ENCODE measurements around the gene PANK3.

The PANK3 gene

DNA sequence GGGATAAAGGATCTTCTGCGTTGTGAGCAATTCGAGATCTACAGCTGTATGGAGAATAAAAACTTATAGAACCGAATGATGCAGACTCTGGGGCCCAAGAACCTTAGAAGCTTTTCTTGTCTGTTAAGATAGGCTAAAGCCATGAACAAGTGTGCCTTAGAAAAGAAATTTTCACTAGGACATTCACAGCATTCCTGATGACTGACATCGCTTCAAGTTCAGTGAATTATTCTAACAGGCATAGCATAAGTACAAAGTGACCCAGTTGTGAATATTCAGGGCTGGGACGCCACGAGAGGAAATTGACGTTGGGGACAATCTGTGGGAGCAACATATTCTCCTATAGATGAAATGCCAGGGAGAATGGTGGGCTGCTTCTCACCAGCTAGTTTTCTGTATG lies 32.0 kb upstream of the PANK3 start:
- H3K9me3 ChIP-seq (ENCODE audit: insufficient read depth, low read length): no peaks in the 10 kb centered on the region
- H3K27me3 ChIP-seq (ENCODE audit: low read depth, low read length): peaks cover 5% of the 10 kb centered on the region; the same call in 1 of the 2 replicates
- peaks cover 4% of the 10 kb centered on the region; the same call in 1 of the 2 replicates for H3K4me1 ChIP-seq (ENCODE audit: low read length)
- no peak overlapping the region for H2AFZ ChIP-seq (ENCODE audit: low read depth, low read length)
- H3K4me2 ChIP-seq (ENCODE audit: low read length): no peak overlapping the region
- H3K36me3 ChIP-seq (replicated peaks; ENCODE audit: low read depth, low read length): no peaks in the 10 kb centered on the region
- H4K20me1 ChIP-seq (ENCODE audit: insufficient read depth, low read length): no peaks in the 10 kb centered on the region
- no peak overlapping the region for H3K9ac ChIP-seq (ENCODE audit: low read length)
- no peak overlapping the region for H3K4me3 ChIP-seq (ENCODE audit: low read length)
- no peaks in the 10 kb centered on the region for H3K79me2 ChIP-seq (ENCODE audit: low read length)
- TF ChIP-seq EZH2phosphoT487 (IDR thresholded peaks at IDR 0.05; ENCODE audit: low read depth) (no peak), CTCF (IDR thresholded peaks at IDR 0.05; ENCODE audit: low read depth, low read length) (no peak)
- H3K27ac ChIP-seq (ENCODE audit: low read length): no peak overlapping the region

GRCh38 chr5:168609806-168610482 lies 30.8 kb upstream of the PANK3 start:
- H3K79me2 ChIP-seq (ENCODE audit: low read length): no peaks in the 10 kb centered on the region
- H3K4me3 ChIP-seq (ENCODE audit: low read length): no peak overlapping the region
- no peak overlapping the region for H2AFZ ChIP-seq (ENCODE audit: low read depth, low read length)
- no peak overlapping the region for H3K9ac ChIP-seq (ENCODE audit: low read length)
- H3K9me3 ChIP-seq (ENCODE audit: insufficient read depth, low read length): no peaks in the 10 kb centered on the region
- no peaks in the 10 kb centered on the region for H3K36me3 ChIP-seq (replicated peaks; ENCODE audit: low read depth, low read length)
- H3K27me3 ChIP-seq (ENCODE audit: low read depth, low read length): peaks cover 5% of the 10 kb centered on the region; the same call in 1 of the 2 replicates
- H4K20me1 ChIP-seq (ENCODE audit: insufficient read depth, low read length): no peaks in the 10 kb centered on the region
- no peak for TF ChIP-seq CTCF (IDR thresholded peaks at IDR 0.05; ENCODE audit: low read depth, low read length)
- no peak for TF ChIP-seq EZH2phosphoT487 (IDR thresholded peaks at IDR 0.05; ENCODE audit: low read depth)
- H3K27ac ChIP-seq (ENCODE audit: low read length): no peak overlapping the region
- peaks cover 4% of the 10 kb centered on the region; the same call in 1 of the 2 replicates for H3K4me1 ChIP-seq (ENCODE audit: low read length)
- H3K4me2 ChIP-seq (ENCODE audit: low read length): no peak overlapping the region

DNA sequence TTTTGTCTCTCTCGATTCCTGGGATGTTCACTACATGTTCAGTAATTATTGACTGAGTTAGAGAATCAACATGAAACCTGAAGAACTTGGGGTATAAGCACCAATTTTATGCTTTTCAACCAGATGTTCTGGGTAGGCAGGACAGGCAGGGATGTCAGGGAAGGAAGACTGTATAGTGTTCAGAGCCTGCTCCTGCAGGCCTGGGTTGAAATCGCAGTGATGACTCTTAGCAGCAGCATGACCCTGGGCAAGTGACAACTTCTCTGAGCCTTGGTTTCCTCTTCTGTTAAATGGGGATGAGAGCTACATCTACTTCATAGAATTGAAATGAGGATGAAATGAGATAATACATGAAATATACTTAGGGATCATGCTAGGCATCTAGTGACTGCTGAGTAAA lies 29.7 kb upstream of the PANK3 start:
- no peak overlapping the region for H3K4me2 ChIP-seq (ENCODE audit: low read length)
- no peaks in the 10 kb centered on the region for H3K36me3 ChIP-seq (replicated peaks; ENCODE audit: low read depth, low read length)
- H3K9ac ChIP-seq (ENCODE audit: low read length): no peak overlapping the region
- no peaks in the 10 kb centered on the region for H3K79me2 ChIP-seq (ENCODE audit: low read length)
- no peak overlapping the region for H3K27ac ChIP-seq (ENCODE audit: low read length)
- H3K4me3 ChIP-seq (ENCODE audit: low read length): no peak overlapping the region
- H3K27me3 ChIP-seq (ENCODE audit: low read depth, low read length): peaks cover 5% of the 10 kb centered on the region; the same call in 1 of the 2 replicates
- H3K9me3 ChIP-seq (ENCODE audit: insufficient read depth, low read length): no peaks in the 10 kb centered on the region
- TF ChIP-seq EZH2phosphoT487 (IDR thresholded peaks at IDR 0.05; ENCODE audit: low read depth) (no peak), CTCF (IDR thresholded peaks at IDR 0.05; ENCODE audit: low read depth, low read length) (no peak)
- H3K4me1 ChIP-seq (ENCODE audit: low read length): peaks cover 4% of the 10 kb centered on the region; the same call in 1 of the 2 replicates
- H2AFZ ChIP-seq (ENCODE audit: low read depth, low read length): no peak overlapping the region
- no peaks in the 10 kb centered on the region for H4K20me1 ChIP-seq (ENCODE audit: insufficient read depth, low read length)

- no peak overlapping the region for H3K4me2 ChIP-seq (ENCODE audit: low read length)
- H3K9me3 ChIP-seq (ENCODE audit: insufficient read depth, low read length): no peaks in the 10 kb centered on the region
- peaks cover 5% of the 10 kb centered on the region; the same call in 1 of the 2 replicates for H3K27me3 ChIP-seq (ENCODE audit: low read depth, low read length)
These were observed 29.2 kb upstream of the PANK3 start for GRCh38 chr5:168608386-168608785.

More at GRCh38 chr5:168608386-168608785, 29.2 kb upstream of the PANK3 start:
- Histone ChIP-seq H3K4me1 (ENCODE audit: low read length) (peaks cover 4% of the 10 kb centered on the region; the same call in 1 of the 2 replicates), H3K79me2 (ENCODE audit: low read length) (no peaks in the 10 kb centered on the region), H3K36me3 (replicated peaks; ENCODE audit: low read depth, low read length) (no peaks in the 10 kb centered on the region), H3K4me3 (ENCODE audit: low read length) (no peak overlapping the region), H2AFZ (ENCODE audit: low read depth, low read length) (no peak overlapping the region), H4K20me1 (ENCODE audit: insufficient read depth, low read length) (no peaks in the 10 kb centered on the region), H3K27ac (ENCODE audit: low read length) (no peak overlapping the region), H3K9ac (ENCODE audit: low read length) (no peak overlapping the region)
- TF ChIP-seq CTCF (IDR thresholded peaks at IDR 0.05; ENCODE audit: low read depth, low read length) (no peak), EZH2phosphoT487 (IDR thresholded peaks at IDR 0.05; ENCODE audit: low read depth) (no peak)

Measured in OCI-LY3 (cell line).